HL-60 (cell line): ENCODE data around the gene TSPEAR.

ENCODE experiments used
- POLR2AphosphoS5 ChIP-seq: IDR thresholded peaks from 2 replicates; pipeline ENCODE4 v1.6.1; 2012; ENCODE audit warnings: low read depth
- REST ChIP-seq: IDR thresholded peaks from 2 replicates; pipeline ENCODE4 v1.6.1; 2012; ENCODE audit warnings: low read depth; ENCODE audit not compliant: insufficient replicate concordance
- SPI1 ChIP-seq: IDR thresholded peaks from 2 replicates; pipeline ENCODE4 v1.6.1; 2012; ENCODE audit warnings: low read depth, mild to moderate bottlenecking, borderline replicate concordance
- TF ChIP-seq, protein P1 (sequence below): IDR thresholded peaks from one replicate; pipeline ENCODE4 v1.5.1; 2011; ENCODE audit warnings: low read length, control low read depth, inconsistent platforms; ENCODE audit not compliant: insufficient read depth

- TF ChIP-seq, protein P1, sequence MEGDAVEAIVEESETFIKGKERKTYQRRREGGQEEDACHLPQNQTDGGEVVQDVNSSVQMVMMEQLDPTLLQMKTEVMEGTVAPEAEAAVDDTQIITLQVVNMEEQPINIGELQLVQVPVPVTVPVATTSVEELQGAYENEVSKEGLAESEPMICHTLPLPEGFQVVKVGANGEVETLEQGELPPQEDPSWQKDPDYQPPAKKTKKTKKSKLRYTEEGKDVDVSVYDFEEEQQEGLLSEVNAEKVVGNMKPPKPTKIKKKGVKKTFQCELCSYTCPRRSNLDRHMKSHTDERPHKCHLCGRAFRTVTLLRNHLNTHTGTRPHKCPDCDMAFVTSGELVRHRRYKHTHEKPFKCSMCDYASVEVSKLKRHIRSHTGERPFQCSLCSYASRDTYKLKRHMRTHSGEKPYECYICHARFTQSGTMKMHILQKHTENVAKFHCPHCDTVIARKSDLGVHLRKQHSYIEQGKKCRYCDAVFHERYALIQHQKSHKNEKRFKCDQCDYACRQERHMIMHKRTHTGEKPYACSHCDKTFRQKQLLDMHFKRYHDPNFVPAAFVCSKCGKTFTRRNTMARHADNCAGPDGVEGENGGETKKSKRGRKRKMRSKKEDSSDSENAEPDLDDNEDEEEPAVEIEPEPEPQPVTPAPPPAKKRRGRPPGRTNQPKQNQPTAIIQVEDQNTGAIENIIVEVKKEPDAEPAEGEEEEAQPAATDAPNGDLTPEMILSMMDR: no peak
- TF ChIP-seq POLR2AphosphoS5 (no peak), REST (no peak), SPI1 (no peak)
These were observed 175.4 kb downstream of the TSPEAR start for GRCh38 chr21:44535963-44536362.
